D721Med (cell line): Measurements from ENCODE around the gene MT1B.

Experiments used
- DNase-seq: peaks from one replicate; pipeline ENCODE4 v3.0.0; 2011; ENCODE audit warnings: low spot score; ENCODE audit not compliant: insufficient read length
- FAIRE-seq: peaks from 2 replicates; lab custom pipeline; 2011; peaks lifted over from hg19 to GRCh38; lab: Jason Lieb, UNC
- TF ChIP-seq, protein P1 (sequence below): IDR thresholded peaks from 2 replicates; pipeline ENCODE4 v1.5.1; 2012; ENCODE audit warnings: mild to moderate bottlenecking, control low read depth; ENCODE audit not compliant: insufficient read depth; ENCODE audit errors: missing control alignments

Gene MT1B

DNA sequence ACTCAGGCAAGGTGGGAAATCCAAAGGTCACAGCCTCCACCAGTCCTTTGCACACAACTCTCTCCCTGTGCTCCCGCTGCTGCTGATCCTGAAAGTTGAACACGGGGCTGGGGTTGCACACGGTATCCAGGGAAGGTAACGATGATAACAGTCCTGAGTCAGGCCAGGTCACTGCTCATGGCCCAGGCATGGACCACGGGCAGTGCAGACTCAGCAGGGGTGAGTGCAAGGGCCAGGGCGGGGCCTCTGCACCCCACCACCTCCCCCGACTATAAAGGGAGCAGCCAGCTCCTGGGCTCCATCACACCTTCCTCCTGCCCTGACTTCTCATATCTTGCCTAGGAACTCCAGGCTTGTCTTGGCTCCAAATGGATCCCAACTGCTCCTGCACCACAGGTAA lies at the start of gene MT1B:
MT1B (plus strand) TSS at position 301 of the 400 bp plus-strand sequence; CDS start at position 369, 68 bp downstream.
- no peak for DNase-seq
- FAIRE-seq, result no peak
- TF ChIP-seq, protein P1, sequence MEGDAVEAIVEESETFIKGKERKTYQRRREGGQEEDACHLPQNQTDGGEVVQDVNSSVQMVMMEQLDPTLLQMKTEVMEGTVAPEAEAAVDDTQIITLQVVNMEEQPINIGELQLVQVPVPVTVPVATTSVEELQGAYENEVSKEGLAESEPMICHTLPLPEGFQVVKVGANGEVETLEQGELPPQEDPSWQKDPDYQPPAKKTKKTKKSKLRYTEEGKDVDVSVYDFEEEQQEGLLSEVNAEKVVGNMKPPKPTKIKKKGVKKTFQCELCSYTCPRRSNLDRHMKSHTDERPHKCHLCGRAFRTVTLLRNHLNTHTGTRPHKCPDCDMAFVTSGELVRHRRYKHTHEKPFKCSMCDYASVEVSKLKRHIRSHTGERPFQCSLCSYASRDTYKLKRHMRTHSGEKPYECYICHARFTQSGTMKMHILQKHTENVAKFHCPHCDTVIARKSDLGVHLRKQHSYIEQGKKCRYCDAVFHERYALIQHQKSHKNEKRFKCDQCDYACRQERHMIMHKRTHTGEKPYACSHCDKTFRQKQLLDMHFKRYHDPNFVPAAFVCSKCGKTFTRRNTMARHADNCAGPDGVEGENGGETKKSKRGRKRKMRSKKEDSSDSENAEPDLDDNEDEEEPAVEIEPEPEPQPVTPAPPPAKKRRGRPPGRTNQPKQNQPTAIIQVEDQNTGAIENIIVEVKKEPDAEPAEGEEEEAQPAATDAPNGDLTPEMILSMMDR, result no peak

DNA sequence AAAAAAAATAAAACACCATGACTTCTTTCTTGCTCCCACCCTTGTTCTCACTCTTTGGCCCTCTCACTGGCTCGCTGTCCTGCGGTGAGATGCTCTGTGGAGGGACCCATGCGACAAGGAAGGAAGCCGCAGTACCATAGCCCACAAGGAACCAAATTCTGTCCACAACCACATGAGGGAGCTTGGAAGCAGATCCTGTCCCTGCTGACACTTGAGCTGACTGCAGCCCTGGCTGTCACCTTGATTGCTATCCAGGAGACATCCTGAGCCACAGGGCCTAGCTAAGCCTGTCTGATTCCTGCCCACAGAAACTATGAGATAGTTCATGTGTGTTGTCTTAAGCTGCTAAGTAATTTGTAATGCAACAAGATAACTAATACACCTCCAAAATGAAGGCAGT lies 48.1 kb upstream of the MT1B start:
- no peak for DNase-seq
- TF ChIP-seq, protein P1, result peak; percentile 49
- no peak for FAIRE-seq

DNA sequence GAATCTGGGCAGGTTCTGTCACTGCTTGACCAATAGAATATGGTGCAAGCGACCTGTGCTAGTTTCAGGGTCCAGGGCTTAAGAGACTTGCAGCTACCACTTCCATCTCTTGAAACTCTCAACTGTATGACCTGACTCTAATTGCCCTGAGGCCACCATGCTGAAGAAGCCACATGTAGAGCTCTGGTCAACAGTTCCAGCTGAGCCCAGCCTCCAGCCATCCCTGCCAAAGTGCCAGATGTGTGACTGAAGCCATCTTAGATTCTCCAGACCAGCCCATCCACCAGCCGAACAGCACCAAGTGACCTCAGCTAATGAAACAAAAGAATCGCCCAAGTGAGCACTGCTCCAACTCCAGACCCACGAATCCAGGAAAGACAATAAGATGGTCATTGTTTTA lies 46.7 kb upstream of the MT1B start:
- FAIRE-seq (no peak), DNase-seq (no peak)
- TF ChIP-seq, protein P1, result no peak

DNA sequence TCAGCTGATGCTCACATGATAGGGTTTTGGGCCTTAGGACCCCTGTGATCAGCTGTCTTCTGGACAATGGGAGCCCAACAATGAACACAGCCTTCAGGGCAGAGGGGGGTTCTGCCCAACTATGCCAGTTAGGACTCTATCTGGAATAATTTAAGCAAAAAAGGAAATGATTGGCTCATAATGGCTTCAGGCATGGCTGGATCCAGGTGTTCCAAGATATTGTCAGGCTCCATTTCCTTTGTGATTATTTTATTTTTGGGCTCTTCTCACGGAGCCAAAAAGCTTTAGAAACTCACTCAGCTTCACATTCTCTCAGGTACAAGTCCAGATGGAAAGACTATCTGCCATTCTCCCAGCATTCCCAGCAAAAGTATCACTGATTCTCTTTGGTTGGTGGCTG lies 46.2 kb upstream of the MT1B start:
- DNase-seq (no peak), FAIRE-seq (no peak)
- TF ChIP-seq, protein P1, result no peak

DNA sequence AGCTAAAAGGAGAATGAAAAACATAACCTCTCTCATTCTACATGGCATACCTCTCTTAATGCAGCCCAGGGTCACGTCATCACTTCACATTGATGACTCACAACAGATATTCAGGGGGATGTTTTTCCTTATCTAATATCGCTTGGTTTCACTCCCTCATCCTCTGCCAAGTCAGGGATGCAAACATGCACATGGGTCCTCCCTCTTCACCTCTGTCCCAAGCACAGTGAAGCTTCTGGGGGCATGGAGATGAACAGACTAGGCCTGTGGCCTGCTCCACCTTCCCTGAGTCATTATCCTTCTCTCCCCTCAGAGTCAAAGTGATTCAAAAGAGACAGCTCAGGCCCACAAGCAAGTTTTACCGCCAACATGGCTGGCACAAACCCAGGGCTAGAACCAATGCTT lies 45.6 kb upstream of the MT1B start:
- DNase-seq, result no peak
- TF ChIP-seq, protein P1, result no peak
- FAIRE-seq, result no peak

DNA sequence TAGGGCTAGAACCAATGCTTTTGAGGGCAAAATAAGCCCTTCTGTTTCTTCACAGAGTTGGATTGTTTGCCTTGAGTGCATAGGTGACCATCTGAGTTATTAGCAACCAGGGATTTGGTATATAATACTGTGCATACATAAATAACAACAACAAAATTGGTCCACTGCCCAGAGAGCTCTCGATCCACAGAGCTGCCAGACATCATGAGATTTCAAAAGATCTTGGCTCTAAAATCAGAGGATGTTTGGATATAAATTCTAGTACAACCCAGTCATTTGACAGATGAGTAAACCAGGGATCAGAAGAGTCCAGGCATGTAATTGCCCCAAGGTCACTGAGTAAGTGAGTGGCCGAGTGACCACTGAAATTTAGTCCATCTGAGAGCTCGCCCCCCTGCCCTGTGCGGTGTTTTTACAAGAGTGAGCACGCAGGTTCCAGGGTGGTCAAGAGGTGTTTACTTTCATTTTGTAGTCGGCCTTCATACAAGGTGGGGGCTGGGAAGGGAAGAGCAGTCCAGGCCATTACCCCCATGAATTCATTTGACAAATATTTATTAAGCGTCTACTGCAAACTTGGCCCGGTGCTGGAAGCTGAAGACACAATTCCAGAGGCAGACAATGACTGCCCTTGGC lies 45.1 kb upstream of the MT1B start:
- no peak for DNase-seq
- FAIRE-seq, result no peak
- TF ChIP-seq, protein P1, result no peak

DNA sequence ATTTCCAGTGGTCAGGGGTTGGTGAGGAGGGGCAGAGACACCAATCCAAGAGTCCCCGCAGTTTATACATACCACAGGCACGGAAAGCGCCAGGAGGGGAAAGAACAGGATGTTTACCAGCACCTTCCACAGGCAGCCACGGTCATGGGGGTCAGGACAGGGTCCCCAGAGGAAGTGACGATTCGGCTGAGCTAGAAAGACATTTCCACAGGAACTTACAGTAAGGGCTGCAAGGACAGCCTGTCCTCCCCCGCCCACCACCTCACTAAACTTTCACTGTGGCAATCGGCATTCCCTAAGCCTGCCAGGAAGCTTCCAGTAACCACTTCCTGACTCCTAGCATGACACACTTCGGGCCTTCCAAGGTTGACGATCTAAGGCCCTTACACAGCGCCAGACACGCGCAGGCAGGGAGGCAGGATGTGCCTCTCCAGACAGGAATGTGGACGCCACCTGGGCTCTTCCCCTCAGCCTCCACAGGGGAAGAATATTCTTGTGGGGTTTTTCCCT lies 44.5 kb upstream of the MT1B start:
- DNase-seq (no peak), FAIRE-seq (no peak)
- TF ChIP-seq, protein P1, result no peak
